PFSK-1 (cell line): ENCODE data around the gene CLPTM1L.

Source experiments
- FOXP2 ChIP-seq: optimal IDR thresholded peaks from 2 replicates; pipeline ENCODE3; 2011; ENCODE audit warnings: borderline replicate concordance, control low read depth, inconsistent platforms; ENCODE audit not compliant: insufficient read depth; ENCODE audit errors: extremely low read length, extremely low read depth
- POLR2AphosphoS5 ChIP-seq: IDR thresholded peaks from 2 replicates; pipeline ENCODE4 v1.6.1; 2012; ENCODE audit warnings: low read depth, mild to moderate bottlenecking, control low read depth, low read length, moderate library complexity
- SIN3A ChIP-seq: IDR thresholded peaks from 2 replicates; pipeline ENCODE4 v1.6.1; 2012; ENCODE audit warnings: mild to moderate bottlenecking, low read length, moderate library complexity, borderline replicate concordance; ENCODE audit not compliant: insufficient read depth
- TAF1 ChIP-seq: IDR thresholded peaks from 2 replicates; pipeline ENCODE4 v1.6.1; 2012; ENCODE audit warnings: low read length, control low read depth, borderline replicate concordance; ENCODE audit not compliant: insufficient read depth
- TF ChIP-seq, protein P1 (sequence below), 2 experiments: IDR thresholded peaks; 2 replicates each; pipeline versions ENCODE4 v1.6.1 to v1.8.0; 2011 to 2012; ENCODE audit warnings: low read depth in 2 of 2, low read length in 2 of 2, control low read depth in 1 of 2, inconsistent platforms in 1 of 2, mild to moderate bottlenecking in 1 of 2, moderate library complexity in 1 of 2; ENCODE audit not compliant: insufficient read depth in 1 of 2

The CLPTM1L gene

DNA sequence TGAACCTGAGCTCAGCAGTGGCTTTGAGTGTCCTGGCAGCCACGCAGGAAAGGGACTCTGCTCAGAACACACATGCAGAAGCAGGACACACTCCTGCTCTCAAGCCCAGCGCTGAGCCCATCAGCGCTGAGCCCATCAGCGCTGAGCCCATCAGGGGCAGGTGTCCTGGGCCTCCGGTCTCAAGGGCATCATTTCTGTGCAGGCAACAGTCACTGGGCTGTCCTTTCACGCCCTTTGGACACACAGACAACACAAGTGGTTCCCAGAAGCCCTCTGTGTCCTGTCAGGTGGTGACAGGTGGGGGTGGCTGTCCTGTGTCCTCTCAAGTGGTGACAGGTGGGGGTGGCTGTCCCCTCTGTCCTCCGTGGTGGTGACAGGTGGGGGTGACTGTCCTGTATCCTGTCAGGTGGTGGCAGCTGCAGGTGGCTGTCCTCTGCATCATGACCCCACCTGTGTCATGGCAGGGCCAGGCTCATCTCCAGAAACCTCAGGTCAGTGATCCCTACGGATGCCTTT, 39.0 kb upstream of the CLPTM1L start:
- TF ChIP-seq TAF1 (no peak), FOXP2 (no peak), SIN3A (no peak), POLR2AphosphoS5 (no peak)
- TF ChIP-seq, protein P1, sequence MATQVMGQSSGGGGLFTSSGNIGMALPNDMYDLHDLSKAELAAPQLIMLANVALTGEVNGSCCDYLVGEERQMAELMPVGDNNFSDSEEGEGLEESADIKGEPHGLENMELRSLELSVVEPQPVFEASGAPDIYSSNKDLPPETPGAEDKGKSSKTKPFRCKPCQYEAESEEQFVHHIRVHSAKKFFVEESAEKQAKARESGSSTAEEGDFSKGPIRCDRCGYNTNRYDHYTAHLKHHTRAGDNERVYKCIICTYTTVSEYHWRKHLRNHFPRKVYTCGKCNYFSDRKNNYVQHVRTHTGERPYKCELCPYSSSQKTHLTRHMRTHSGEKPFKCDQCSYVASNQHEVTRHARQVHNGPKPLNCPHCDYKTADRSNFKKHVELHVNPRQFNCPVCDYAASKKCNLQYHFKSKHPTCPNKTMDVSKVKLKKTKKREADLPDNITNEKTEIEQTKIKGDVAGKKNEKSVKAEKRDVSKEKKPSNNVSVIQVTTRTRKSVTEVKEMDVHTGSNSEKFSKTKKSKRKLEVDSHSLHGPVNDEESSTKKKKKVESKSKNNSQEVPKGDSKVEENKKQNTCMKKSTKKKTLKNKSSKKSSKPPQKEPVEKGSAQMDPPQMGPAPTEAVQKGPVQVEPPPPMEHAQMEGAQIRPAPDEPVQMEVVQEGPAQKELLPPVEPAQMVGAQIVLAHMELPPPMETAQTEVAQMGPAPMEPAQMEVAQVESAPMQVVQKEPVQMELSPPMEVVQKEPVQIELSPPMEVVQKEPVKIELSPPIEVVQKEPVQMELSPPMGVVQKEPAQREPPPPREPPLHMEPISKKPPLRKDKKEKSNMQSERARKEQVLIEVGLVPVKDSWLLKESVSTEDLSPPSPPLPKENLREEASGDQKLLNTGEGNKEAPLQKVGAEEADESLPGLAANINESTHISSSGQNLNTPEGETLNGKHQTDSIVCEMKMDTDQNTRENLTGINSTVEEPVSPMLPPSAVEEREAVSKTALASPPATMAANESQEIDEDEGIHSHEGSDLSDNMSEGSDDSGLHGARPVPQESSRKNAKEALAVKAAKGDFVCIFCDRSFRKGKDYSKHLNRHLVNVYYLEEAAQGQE (IDR thresholded peaks at IDR 0.05; ENCODE audit: insufficient read depth in 1 of 2, low read depth in 2 of 2, low read length in 2 of 2) = no peak

DNA sequence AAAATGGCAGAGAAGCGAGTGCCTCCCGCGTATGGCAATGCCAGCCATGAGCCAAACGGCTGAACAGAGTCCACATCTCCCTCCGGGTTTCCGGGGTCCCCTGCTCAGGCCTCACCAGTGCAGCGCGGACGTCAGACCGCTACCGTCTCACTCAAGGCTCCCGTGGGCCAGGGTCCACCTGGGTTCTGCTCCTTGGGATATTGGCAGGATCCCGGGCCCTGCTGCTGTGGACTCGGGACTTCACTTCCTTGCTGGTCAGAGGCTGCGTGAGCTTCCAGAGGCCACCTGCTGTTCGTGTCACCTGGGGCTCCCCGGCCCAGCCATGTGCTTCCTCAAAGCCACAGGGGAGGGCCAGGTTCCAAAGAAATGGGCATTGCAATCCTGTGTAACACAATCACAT, 38.4 kb upstream of the CLPTM1L start:
- no peak for TF ChIP-seq FOXP2
- no peak for TF ChIP-seq POLR2AphosphoS5
- TF ChIP-seq, protein P1 (IDR thresholded peaks at IDR 0.05; ENCODE audit: insufficient read depth in 1 of 2, low read depth in 2 of 2, low read length in 2 of 2) = no peak
- no peak for TF ChIP-seq TAF1
- TF ChIP-seq SIN3A = no peak

DNA sequence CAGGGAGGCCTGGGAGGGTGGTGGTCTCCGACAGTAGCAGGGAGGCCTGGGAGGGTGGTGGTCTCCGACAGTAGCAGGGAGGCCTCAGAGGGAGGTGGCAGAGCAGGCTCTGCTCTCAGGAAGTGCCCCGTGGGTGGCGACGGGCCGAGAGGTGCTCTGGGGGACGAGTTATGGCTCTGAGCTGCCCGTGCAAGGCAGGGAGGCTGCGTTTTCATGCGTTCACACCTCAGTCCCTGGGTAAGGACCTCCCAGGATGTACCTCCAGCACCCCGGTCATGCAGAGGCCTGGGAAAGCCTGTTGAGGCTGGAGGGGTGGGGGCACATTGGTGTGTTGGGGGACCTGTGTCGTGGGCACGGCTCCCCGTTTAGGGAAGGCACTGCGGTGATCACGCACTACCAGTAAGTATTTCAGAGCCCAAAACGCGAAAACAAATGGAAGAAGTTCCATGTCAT, 37.4 kb upstream of the CLPTM1L start:
- TF ChIP-seq, protein P1 (IDR thresholded peaks at IDR 0.05; ENCODE audit: insufficient read depth in 1 of 2, low read depth in 2 of 2, low read length in 2 of 2) = no peak
- TF ChIP-seq TAF1 (no peak), SIN3A (no peak), FOXP2 (no peak), POLR2AphosphoS5 (no peak)

DNA sequence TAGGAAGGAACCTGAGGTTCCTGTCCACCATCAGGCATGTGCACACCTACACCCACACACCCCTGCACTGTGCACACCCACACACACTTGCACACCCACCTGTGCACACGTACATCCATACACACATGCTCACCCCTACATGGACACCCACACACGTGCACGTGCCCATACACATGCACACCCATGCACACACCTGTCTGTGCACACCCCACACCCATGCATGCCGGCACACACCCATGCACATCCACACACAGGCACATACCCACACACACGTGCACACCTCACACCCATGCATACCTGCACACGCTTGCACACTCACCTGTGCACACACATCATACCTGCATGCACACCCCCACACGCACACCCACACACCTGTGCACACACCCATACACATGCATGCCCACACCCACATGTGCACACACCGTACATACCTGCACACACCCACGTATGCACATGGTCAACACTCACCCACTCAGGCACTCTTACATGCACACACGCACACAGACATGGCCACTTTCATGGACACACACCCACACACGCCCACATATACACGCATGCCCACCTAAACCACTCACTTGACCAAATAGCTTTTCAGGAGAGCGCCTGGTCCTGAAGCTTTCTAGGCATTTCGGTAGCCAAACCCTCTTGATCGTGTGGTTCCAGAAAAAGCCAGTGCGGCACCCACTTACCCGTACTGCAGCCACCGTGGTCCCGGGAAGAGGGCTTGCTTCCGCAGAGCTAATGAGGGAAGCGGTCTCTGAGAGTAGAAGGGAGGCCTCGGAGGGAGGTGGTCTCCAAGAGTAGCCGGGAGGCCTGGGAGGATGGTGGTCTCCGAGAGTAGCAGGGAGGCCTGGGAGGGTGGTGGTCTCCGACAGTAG, 36.7 kb upstream of the CLPTM1L start:
- TF ChIP-seq POLR2AphosphoS5 (no peak), SIN3A (no peak), FOXP2 (no peak), TAF1 (no peak)
- TF ChIP-seq, protein P1 (IDR thresholded peaks at IDR 0.05; ENCODE audit: insufficient read depth in 1 of 2, low read depth in 2 of 2, low read length in 2 of 2) = no peak

DNA sequence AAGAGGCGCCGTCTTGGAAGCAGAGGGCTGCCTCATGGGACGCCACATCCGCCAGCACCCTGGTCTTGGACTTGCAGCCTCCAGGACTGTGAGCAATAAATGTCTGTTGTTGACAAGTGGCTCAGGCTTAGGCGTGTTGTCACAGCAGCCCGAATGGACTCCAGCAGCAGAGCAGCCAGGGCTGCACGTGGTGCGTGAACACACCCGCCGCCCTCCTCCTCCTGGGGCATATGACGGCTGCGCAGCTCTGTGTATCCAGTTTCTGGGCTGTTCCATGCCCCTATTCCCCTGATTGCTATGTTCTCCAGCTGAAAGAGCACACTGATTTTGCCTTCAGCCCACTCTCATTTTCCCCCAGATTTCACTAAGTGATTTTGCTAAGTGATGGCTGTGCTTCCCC, 36.0 kb upstream of the CLPTM1L start:
- TF ChIP-seq FOXP2 (no peak), POLR2AphosphoS5 (no peak), SIN3A (no peak), TAF1 (no peak)
- TF ChIP-seq, protein P1 (IDR thresholded peaks at IDR 0.05; ENCODE audit: insufficient read depth in 1 of 2, low read depth in 2 of 2, low read length in 2 of 2) = no peak
